GM12873 (cell line): ENCODE results near the gene GNS.
A peak's percentile ranks its signal among the peaks of the same experiment; 100 is the strongest.

Source experiments
- CTCF ChIP-seq: IDR thresholded peaks from 2 replicates; pipeline ENCODE4 v1.5.1; 2012; ENCODE audit warnings: low read depth, mild to moderate bottlenecking, moderate library complexity, low read length, control low read depth; ENCODE audit not compliant: insufficient read depth; ENCODE audit errors: missing control alignments

The GNS gene

GRCh38 chr12:64798165-64798564 is 39.0 kb upstream of the GNS start:
- no peak for TF ChIP-seq CTCF

- no peak for TF ChIP-seq CTCF
Observed at GRCh38 chr12:64797156-64797555, 38.0 kb upstream of the GNS start.

- TF ChIP-seq CTCF = peak; percentile 74
Observed at GRCh38 chr12:64796205-64796845, 37.1 kb upstream of the GNS start.

- TF ChIP-seq CTCF = no peak
Observed at GRCh38 chr12:64794305-64794704, 35.1 kb upstream of the GNS start.

- TF ChIP-seq CTCF = no peak
Observed at GRCh38 chr12:64793610-64794009, 34.4 kb upstream of the GNS start.

GRCh38 chr12:64792128-64792527 is 32.9 kb upstream of the GNS start:
- TF ChIP-seq CTCF = no peak

- TF ChIP-seq CTCF = no peak
Observed at GRCh38 chr12:64791036-64791435, 31.8 kb upstream of the GNS start.
